Measurements from ENCODE around the gene GNG5.
A peak's percentile ranks its signal among the peaks of the same experiment; 100 is the strongest.
"Not testable (repeated sequence)": the region's sequence is repeated elsewhere in the genome, so short reads cannot be mapped to it uniquely, and the experiment has no call there.

The GNG5 gene

DNA sequence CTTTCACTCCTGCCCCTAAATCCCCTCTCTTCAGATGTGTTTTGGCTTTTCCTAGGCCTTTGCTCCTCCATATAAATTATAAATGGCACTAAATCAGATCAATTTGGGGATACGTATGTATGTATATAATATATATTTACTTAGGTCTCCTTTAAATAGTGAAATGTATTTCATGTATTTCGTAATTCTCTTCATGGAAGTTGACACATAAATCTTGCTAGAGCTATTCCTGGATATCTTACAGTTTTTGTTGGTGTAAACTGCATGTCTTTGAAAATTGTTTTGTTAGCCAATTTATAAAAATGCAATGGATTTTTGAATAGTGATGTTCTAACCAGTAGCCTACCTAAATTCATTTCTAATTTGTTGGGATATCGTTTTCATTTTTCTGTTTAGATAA lies 18.3 kb downstream of the GNG5 start:
- DNase-seq (ENCODE audit: low read depth in 2 of 2), result no peak

DNA sequence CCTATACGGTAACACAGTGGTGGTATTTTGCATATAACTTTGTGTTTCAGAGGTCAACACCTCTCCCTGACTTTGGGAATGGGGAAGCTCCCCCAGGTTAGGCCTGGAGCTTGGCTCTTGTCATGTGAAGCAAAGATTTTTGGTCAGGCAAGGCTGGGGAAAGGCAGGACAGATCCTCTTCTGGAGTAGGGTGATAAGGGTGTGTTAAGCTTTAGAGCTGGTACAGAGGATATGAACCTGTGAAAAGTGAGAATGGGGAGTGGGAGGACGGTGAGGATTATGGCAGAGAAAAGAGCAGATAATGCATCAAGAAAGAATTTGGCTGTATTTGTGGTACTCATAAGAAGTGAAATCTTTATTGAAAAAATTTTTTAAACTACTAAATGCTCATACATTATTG lies 25.1 kb downstream of the GNG5 start:
- no peak for DNase-seq (ENCODE audit: low read depth in 2 of 2)

DNA sequence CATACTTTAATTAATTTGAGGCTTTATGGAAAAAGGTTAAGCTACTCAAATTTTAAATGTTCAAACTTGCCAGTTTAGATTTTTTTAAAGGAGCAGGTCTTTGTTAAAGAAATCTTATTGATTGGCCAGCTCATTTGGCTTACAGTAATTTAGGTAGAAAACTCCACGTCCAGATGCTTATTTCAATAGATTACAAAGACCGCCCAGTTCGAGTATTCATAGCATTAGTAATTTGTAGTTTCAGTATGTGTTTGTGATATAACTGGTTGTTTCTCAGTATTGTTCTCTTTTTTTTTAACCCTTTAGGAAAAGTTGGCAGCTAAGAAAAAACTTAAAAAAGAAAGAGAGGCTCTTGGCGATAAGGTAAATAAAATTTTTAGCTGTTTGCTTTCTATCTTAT lies 25.7 kb downstream of the GNG5 start:
- DNase-seq (ENCODE audit: low read depth in 2 of 2), result no peak

DNA sequence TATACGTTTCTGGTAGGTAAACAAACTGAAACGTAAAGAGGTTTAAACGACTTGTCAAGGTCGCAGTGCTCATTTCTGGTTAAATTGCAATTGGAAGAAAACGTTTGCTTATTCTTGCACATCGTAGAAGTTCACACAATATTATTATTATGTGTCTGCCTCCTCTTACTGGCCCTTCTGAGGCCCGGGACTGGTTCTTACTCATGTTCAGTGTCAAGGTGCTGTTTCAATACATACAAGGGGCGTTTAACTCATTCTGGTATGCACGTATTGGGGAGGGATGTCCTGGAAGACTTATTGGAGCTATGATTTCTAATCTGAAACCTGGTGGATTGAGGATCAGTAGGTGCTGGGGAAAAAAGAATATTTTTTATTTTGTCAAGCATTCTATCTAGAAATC lies 26.4 kb downstream of the GNG5 start:
- no peak for DNase-seq (ENCODE audit: low read depth in 2 of 2)

DNA sequence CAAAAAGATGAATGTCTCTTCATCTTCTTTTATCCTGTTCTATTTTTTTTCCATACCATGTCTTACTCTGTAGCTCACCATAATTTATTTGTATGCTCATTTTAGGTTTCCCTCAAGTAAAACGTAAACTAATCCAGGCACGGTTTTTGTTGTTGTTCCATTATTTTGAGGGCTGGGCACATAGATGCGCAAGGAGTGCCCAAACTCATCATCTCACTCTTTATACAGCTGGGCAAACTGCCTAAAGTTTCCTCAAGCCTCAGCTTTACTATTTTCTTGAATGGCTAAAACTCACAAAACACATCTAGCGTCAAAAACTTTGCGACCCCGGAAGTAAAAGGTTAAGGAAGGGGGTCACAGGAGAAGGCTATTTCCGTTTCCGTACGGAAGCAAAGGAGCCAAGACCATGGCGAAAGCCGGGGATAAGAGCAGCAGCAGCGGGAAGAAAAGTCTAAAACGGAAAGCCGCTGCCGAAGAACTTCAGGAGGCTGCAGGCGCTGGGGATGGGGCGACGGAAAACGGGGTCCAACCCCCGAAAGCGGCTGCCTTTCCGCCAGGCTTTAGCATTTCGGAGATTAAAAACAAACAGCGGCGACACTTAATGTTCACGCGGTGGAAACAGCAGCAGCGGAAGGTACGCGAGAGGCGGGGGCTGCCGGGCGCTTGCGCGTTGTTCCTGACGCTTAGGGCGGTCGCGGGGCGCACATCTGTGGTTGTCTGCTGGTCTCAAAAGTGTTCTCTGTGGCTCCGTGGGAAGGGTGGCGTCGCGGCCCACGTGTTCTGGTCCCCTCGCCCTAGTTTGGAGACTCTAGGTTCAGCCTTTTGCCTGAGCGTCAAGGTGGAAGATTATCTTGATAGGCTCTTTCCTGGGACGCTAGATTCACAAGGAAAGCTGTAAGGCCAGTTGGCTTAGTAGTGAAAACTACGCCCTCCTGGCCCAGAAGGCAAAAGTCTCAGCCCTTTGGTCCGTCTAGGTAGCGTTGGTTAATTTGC lies 27.2 kb downstream of the GNG5 start, which contains the start of gene RPF1:
TSS of gene RPF1 (plus strand) at position 391 of the 993 bp plus-strand sequence. CDS start at position 407, 16 bp downstream.
- DNase-seq (ENCODE audit: low read depth in 2 of 2), result peak; percentile 59 to 71

DNA sequence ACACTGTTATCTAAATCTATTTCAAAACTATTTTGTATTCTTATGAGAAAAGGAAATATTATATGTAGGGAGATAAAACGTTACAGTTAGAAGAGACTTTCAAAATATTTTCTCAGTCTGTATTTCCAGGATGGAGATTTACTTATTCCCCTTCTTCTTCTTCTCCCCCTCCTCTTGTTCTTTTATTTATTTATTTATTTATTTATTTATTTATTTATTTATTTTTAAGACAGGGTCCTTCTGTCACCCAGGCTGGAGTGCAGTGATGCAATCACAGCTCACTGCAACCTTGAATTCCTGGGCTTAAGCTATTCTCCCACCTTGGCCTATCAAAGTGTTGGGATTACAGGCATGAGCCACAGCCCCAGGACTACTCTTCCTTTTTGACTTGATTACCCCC lies 30.2 kb downstream of the GNG5 start:
- DNase-seq (ENCODE audit: low read depth in 2 of 2), result no peak

DNA sequence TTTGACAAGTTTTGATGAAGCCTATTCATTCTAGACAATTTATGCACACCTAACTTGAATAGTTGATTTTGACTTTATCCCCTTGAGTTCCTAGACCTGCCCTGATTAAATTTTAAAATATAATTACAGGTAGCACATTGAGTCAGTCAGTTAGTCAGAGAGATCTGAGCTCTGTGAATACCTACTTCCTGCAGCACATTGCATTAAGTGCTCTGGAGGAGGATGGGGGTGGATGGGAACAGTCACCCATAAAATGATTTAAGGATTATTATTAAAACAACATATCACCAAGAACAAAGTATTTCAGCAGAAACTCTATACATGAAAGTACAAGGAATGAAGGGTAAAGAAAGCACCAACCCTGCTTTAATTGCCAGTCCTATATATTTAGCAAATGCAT lies 39.1 kb downstream of the GNG5 start:
- no peak for DNase-seq (ENCODE audit: low read depth in 2 of 2)

DNA sequence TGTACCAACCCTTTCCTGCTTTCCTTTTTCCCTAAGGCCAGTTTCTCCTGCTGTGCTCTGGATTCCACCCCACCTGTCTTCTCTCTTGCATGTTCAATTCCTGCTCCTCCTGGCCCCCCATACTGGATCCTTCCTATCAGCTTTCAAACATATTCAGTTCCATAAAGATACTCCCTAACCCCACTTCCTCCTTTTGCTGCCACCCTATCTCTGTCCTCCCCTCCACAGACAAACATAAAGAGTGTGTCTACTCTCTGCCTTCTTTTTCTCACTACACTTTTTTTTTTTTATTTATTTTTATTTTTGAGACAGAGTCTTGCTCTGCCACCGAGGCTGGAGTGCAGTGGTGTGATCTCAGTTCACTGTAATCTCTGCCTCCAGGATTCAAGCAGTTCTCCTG lies 44.3 kb downstream of the GNG5 start:
- DNase-seq (ENCODE audit: low read depth in 2 of 2), result no peak

DNA sequence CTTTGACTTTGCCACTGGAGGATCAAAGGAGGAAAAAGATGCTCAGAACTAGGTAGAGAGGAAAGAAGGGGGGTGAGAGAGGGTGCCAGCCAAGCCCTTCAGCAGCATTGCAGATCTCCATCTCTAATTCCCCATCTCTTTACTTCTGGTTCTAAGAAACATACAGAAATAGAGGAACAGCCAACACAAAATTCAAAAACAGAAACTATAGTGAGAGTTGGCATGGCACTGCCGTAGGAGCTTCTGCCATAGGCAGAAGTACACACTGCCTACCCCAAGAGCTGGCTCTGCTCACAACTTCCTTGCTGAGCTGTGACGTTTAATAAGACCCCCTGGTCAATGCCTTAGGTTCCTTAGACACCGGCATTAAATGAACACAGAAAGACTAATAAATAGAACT lies 53.9 kb downstream of the GNG5 start:
- DNase-seq (ENCODE audit: low read depth in 2 of 2), result no peak

DNA sequence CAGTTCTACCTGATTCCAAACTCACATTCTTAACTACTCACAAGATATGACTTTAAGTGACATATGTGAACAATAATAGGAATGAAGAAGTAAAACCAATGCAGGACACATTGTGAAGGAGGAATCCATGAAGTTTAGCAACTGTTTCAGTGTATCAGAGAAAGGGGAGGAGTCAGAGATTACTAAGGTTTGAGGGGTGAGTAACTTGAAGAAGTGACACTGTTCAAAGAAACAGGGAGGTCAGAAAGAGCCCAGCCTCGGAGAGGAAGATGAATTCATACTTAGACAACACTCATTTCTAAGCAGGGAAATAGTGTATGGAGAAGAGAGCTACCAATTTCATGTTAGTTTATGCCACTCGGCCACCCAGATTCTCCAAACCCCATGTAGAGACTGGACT lies 55.5 kb downstream of the GNG5 start:
- no peak for DNase-seq (ENCODE audit: low read depth in 2 of 2)

DNA sequence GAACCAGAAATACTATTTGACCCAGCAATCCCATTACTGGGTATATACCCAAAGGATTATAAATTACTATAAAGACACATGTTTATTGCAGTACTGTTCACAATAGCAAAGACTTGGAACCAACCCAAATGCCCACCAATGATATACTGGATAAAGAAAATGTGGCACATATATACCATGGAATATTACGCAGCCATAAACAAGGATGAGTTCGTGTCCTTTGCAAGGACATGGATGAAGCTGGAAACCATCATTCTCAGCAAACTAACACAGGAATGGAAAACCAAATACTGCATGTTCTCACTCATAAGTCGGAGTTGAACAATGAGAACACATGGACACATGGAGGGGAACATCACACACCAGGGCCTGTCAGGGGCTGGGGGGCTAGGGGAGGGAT lies 57.7 kb downstream of the GNG5 start:
- DNase-seq (ENCODE audit: low read depth in 2 of 2), result not testable (repeated sequence)

Measured in stimulated activated CD4-positive, alpha-beta T cell treated with anti-CD3 and anti-CD28 coated beads, Interleukin-4, amount 100 ng/mL, for 48 hours (primary cell).